ENCODE data around the gene OXT.
"Not testable (repeated sequence)": the region's sequence is repeated elsewhere in the genome, so short reads cannot be mapped to it uniquely, and the experiment has no call there.

The OXT gene

GRCh38 chr20:3071610-3072529 lies at the start of gene OXT:
Gene OXT, plus strand, starts transcription at chr20:3071620. Its CDS starts 36 bp downstream, at chr20:3071656.
- Histone ChIP-seq H3K27me3 (ENCODE audit: low read depth, low read length) (no peaks in the 10 kb centered on the region), H3K36me3 (ENCODE audit: control insufficient read depth in 1 of 2, insufficient read depth in 2 of 2, low read length in 2 of 2) (no peaks in the 10 kb centered on the region), H3K9me3 (ENCODE audit: control insufficient read depth in 1 of 2, low read length in 2 of 2) (no peaks in the 10 kb centered on the region), H3K4me3 (ENCODE audit: low read depth in 1 of 2, low read length in 2 of 2) (peak within 1 kb of the TSS; percentile 3 to 64), H3K4me1 (ENCODE audit: control insufficient read depth in 1 of 2, insufficient read depth in 2 of 2, low read length in 2 of 2) (peaks cover 0 to 10% of the 10 kb centered on the region in 2 donors), H3K27ac (ENCODE audit: low read length) (no peak within 1 kb of the TSS)

- H3K27me3 ChIP-seq (ENCODE audit: low read depth, low read length), result no peaks in the 10 kb centered on the region
- H3K27ac ChIP-seq (ENCODE audit: low read length), result no peak overlapping the region
- no peaks in the 10 kb centered on the region for H3K4me1 ChIP-seq (ENCODE audit: control insufficient read depth in 1 of 2, insufficient read depth in 2 of 2, low read length in 2 of 2)
- peaks cover 52 to 63% of the 10 kb centered on the region in 2 donors for H3K36me3 ChIP-seq (ENCODE audit: control insufficient read depth in 1 of 2, insufficient read depth in 2 of 2, low read length in 2 of 2)
- H3K9me3 ChIP-seq (ENCODE audit: control insufficient read depth in 1 of 2, low read length in 2 of 2), result no peaks in the 10 kb centered on the region
- no peak overlapping the region for H3K4me3 ChIP-seq (ENCODE audit: low read depth in 1 of 2, low read length in 2 of 2)
Observed at GRCh38 chr20:3021777-3022176, 49.6 kb upstream of the OXT start.

GRCh38 chr20:3022559-3023490 lies 48.6 kb upstream of the OXT start:
- not testable (repeated sequence) for H3K4me1 ChIP-seq (ENCODE audit: control insufficient read depth in 1 of 2, insufficient read depth in 2 of 2, low read length in 2 of 2); H3K27ac ChIP-seq (ENCODE audit: low read length); H3K27me3 ChIP-seq (ENCODE audit: low read depth, low read length); H3K4me3 ChIP-seq (ENCODE audit: low read depth in 1 of 2, low read length in 2 of 2); H3K9me3 ChIP-seq (ENCODE audit: control insufficient read depth in 1 of 2, low read length in 2 of 2)
- H3K36me3 ChIP-seq (ENCODE audit: control insufficient read depth in 1 of 2, insufficient read depth in 2 of 2, low read length in 2 of 2), result peaks cover 53 to 68% of the 10 kb centered on the region in 2 donors

- Histone ChIP-seq H3K27ac (ENCODE audit: low read length) (no peak overlapping the region), H3K36me3 (ENCODE audit: control insufficient read depth in 1 of 2, insufficient read depth in 2 of 2, low read length in 2 of 2) (peaks cover 35 to 79% of the 10 kb centered on the region in 2 donors), H3K9me3 (ENCODE audit: control insufficient read depth in 1 of 2, low read length in 2 of 2) (no peaks in the 10 kb centered on the region), H3K4me1 (ENCODE audit: control insufficient read depth in 1 of 2, insufficient read depth in 2 of 2, low read length in 2 of 2) (no peaks in the 10 kb centered on the region), H3K27me3 (ENCODE audit: low read depth, low read length) (no peaks in the 10 kb centered on the region), H3K4me3 (ENCODE audit: low read depth in 1 of 2, low read length in 2 of 2) (no peak overlapping the region)
Observed at GRCh38 chr20:3027987-3028386, 43.4 kb upstream of the OXT start.

- Histone ChIP-seq H3K4me3 (ENCODE audit: low read depth in 1 of 2, low read length in 2 of 2) (no peak overlapping the region), H3K27ac (ENCODE audit: low read length) (no peak overlapping the region), H3K9me3 (ENCODE audit: control insufficient read depth in 1 of 2, low read length in 2 of 2) (no peaks in the 10 kb centered on the region), H3K36me3 (ENCODE audit: control insufficient read depth in 1 of 2, insufficient read depth in 2 of 2, low read length in 2 of 2) (peaks cover 37 to 68% of the 10 kb centered on the region in 2 donors), H3K27me3 (ENCODE audit: low read depth, low read length) (no peaks in the 10 kb centered on the region), H3K4me1 (ENCODE audit: control insufficient read depth in 1 of 2, insufficient read depth in 2 of 2, low read length in 2 of 2) (no peaks in the 10 kb centered on the region)
Observed at GRCh38 chr20:3031524-3032147, 39.8 kb upstream of the OXT start.

- Histone ChIP-seq H3K36me3 (ENCODE audit: control insufficient read depth in 1 of 2, insufficient read depth in 2 of 2, low read length in 2 of 2) (peaks cover 39 to 68% of the 10 kb centered on the region in 2 donors), H3K9me3 (ENCODE audit: control insufficient read depth in 1 of 2, low read length in 2 of 2) (no peaks in the 10 kb centered on the region), H3K4me3 (ENCODE audit: low read depth in 1 of 2, low read length in 2 of 2) (no peak overlapping the region), H3K4me1 (ENCODE audit: control insufficient read depth in 1 of 2, insufficient read depth in 2 of 2, low read length in 2 of 2) (no peaks in the 10 kb centered on the region), H3K27ac (ENCODE audit: low read length) (no peak overlapping the region), H3K27me3 (ENCODE audit: low read depth, low read length) (no peaks in the 10 kb centered on the region)
Observed at GRCh38 chr20:3032624-3033023, 38.8 kb upstream of the OXT start.

- Histone ChIP-seq H3K27me3 (ENCODE audit: low read depth, low read length) (no peaks in the 10 kb centered on the region), H3K27ac (ENCODE audit: low read length) (no peak overlapping the region), H3K4me1 (ENCODE audit: control insufficient read depth in 1 of 2, insufficient read depth in 2 of 2, low read length in 2 of 2) (peaks cover 0 to 6% of the 10 kb centered on the region in 2 donors), H3K4me3 (ENCODE audit: low read depth in 1 of 2, low read length in 2 of 2) (no peak overlapping the region), H3K36me3 (ENCODE audit: control insufficient read depth in 1 of 2, insufficient read depth in 2 of 2, low read length in 2 of 2) (peaks cover 53 to 62% of the 10 kb centered on the region in 2 donors), H3K9me3 (ENCODE audit: control insufficient read depth in 1 of 2, low read length in 2 of 2) (no peaks in the 10 kb centered on the region)
Observed at GRCh38 chr20:3037654-3038053, 33.8 kb upstream of the OXT start.

GRCh38 chr20:3038454-3038853 lies 33.0 kb upstream of the OXT start:
- no peak overlapping the region for H3K4me3 ChIP-seq (ENCODE audit: low read depth in 1 of 2, low read length in 2 of 2)
- no peak overlapping the region for H3K27ac ChIP-seq (ENCODE audit: low read length)
- H3K9me3 ChIP-seq (ENCODE audit: control insufficient read depth in 1 of 2, low read length in 2 of 2), result no peaks in the 10 kb centered on the region
- H3K4me1 ChIP-seq (ENCODE audit: control insufficient read depth in 1 of 2, insufficient read depth in 2 of 2, low read length in 2 of 2), result peaks cover 0 to 9% of the 10 kb centered on the region in 2 donors
- H3K27me3 ChIP-seq (ENCODE audit: low read depth, low read length), result no peaks in the 10 kb centered on the region
- H3K36me3 ChIP-seq (ENCODE audit: control insufficient read depth in 1 of 2, insufficient read depth in 2 of 2, low read length in 2 of 2), result peaks cover 53 to 62% of the 10 kb centered on the region in 2 donors

- no peak overlapping the region for H3K4me3 ChIP-seq (ENCODE audit: low read depth in 1 of 2, low read length in 2 of 2)
- peaks cover 53 to 62% of the 10 kb centered on the region in 2 donors for H3K36me3 ChIP-seq (ENCODE audit: control insufficient read depth in 1 of 2, insufficient read depth in 2 of 2, low read length in 2 of 2)
- no peaks in the 10 kb centered on the region for H3K9me3 ChIP-seq (ENCODE audit: control insufficient read depth in 1 of 2, low read length in 2 of 2)
- H3K27ac ChIP-seq (ENCODE audit: low read length), result no peak overlapping the region
- peaks cover 0 to 9% of the 10 kb centered on the region in 2 donors for H3K4me1 ChIP-seq (ENCODE audit: control insufficient read depth in 1 of 2, insufficient read depth in 2 of 2, low read length in 2 of 2)
- H3K27me3 ChIP-seq (ENCODE audit: low read depth, low read length), result no peaks in the 10 kb centered on the region
Observed at GRCh38 chr20:3039426-3039825, 32.0 kb upstream of the OXT start.

- peaks cover 0 to 9% of the 10 kb centered on the region in 2 donors for H3K4me1 ChIP-seq (ENCODE audit: control insufficient read depth in 1 of 2, insufficient read depth in 2 of 2, low read length in 2 of 2)
- H3K9me3 ChIP-seq (ENCODE audit: control insufficient read depth in 1 of 2, low read length in 2 of 2), result no peaks in the 10 kb centered on the region
- H3K4me3 ChIP-seq (ENCODE audit: low read depth in 1 of 2, low read length in 2 of 2), result no peak overlapping the region
- peaks cover 48 to 58% of the 10 kb centered on the region in 2 donors for H3K36me3 ChIP-seq (ENCODE audit: control insufficient read depth in 1 of 2, insufficient read depth in 2 of 2, low read length in 2 of 2)
- no peak overlapping the region for H3K27ac ChIP-seq (ENCODE audit: low read length)
- no peaks in the 10 kb centered on the region for H3K27me3 ChIP-seq (ENCODE audit: low read depth, low read length)
Observed at GRCh38 chr20:3040086-3040485, 31.3 kb upstream of the OXT start.
